Measurements from ENCODE around the gene CCL17.
"Not testable (repeated sequence)": the region's sequence is repeated elsewhere in the genome, so short reads cannot be mapped to it uniquely, and the experiment has no call there.

The CCL17 gene

GRCh38 chr16:57366544-57367040, 38.0 kb upstream of the CCL17 start:
- H3K4me1 ChIP-seq (ENCODE audit: control insufficient read depth in 1 of 2, insufficient read depth in 2 of 2, low read length in 2 of 2) = no peaks in the 10 kb centered on the region
- H3K4me3 ChIP-seq (ENCODE audit: low read depth in 1 of 2, low read length in 2 of 2) = no peak overlapping the region
- H3K9me3 ChIP-seq (ENCODE audit: control insufficient read depth in 1 of 2, low read length in 2 of 2) = no peaks in the 10 kb centered on the region
- H3K9ac ChIP-seq (ENCODE audit: low read depth in 1 of 2, low read length in 2 of 2) = no peak overlapping the region
- no peaks in the 10 kb centered on the region for H3K36me3 ChIP-seq (ENCODE audit: control insufficient read depth in 1 of 2, insufficient read depth in 2 of 2, low read length in 2 of 2)
- H3K27me3 ChIP-seq (ENCODE audit: control insufficient read depth in 1 of 2, insufficient read depth in 2 of 2, low read length in 2 of 2) = no peaks in the 10 kb centered on the region
- no peak overlapping the region for H3K27ac ChIP-seq (ENCODE audit: low read depth, low read length)

DNA sequence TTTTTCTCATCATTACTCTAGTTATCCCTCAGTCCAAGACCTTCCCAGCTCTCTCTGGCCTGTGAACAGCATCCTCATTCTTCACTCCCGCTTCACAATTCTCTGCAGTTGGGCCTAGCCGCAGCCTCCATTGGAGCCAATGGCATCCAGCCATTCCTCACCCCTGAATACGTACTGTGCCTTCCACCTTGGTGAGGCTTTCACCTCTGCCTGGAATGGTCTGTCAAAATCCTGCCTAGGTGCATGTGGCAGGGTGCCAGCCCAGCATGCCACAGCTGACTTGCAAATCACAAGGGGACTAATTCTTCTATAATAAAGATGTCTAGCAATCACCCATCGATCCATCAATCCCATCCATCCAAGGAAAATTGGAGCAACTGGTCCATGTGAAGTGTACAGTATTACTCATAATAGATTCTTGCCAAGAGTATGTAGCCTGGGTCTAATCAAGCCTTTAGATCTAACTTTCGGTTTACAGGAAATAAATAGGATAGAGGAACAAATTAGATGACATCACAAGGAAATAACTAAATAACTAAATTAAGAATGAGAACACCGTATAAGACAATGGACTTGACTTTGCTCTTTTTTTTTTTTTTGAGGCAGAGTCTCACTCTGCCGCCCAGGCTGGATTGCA, 37.3 kb upstream of the CCL17 start:
- H3K4me3 ChIP-seq (ENCODE audit: low read depth in 1 of 2, low read length in 2 of 2) = no peak overlapping the region
- no peaks in the 10 kb centered on the region for H3K27me3 ChIP-seq (ENCODE audit: control insufficient read depth in 1 of 2, insufficient read depth in 2 of 2, low read length in 2 of 2)
- H3K9me3 ChIP-seq (ENCODE audit: control insufficient read depth in 1 of 2, low read length in 2 of 2) = no peaks in the 10 kb centered on the region
- H3K36me3 ChIP-seq (ENCODE audit: control insufficient read depth in 1 of 2, insufficient read depth in 2 of 2, low read length in 2 of 2) = no peaks in the 10 kb centered on the region
- no peak overlapping the region for H3K9ac ChIP-seq (ENCODE audit: low read depth in 1 of 2, low read length in 2 of 2)
- no peak overlapping the region for H3K27ac ChIP-seq (ENCODE audit: low read depth, low read length)
- H3K4me1 ChIP-seq (ENCODE audit: control insufficient read depth in 1 of 2, insufficient read depth in 2 of 2, low read length in 2 of 2) = peaks cover 4 to 5% of the 10 kb centered on the region in 2 donors

GRCh38 chr16:57371494-57372371, 32.8 kb upstream of the CCL17 start:
- no peak overlapping the region for H3K9ac ChIP-seq (ENCODE audit: low read depth in 1 of 2, low read length in 2 of 2)
- no peak overlapping the region for H3K27ac ChIP-seq (ENCODE audit: low read depth, low read length)
- no peaks in the 10 kb centered on the region for H3K9me3 ChIP-seq (ENCODE audit: control insufficient read depth in 1 of 2, low read length in 2 of 2)
- peaks cover 9 to 13% of the 10 kb centered on the region in 2 donors for H3K4me1 ChIP-seq (ENCODE audit: control insufficient read depth in 1 of 2, insufficient read depth in 2 of 2, low read length in 2 of 2)
- H3K27me3 ChIP-seq (ENCODE audit: control insufficient read depth in 1 of 2, insufficient read depth in 2 of 2, low read length in 2 of 2) = no peaks in the 10 kb centered on the region
- H3K4me3 ChIP-seq (ENCODE audit: low read depth in 1 of 2, low read length in 2 of 2) = peak overlapping the region; percentile 55 to 58
- no peaks in the 10 kb centered on the region for H3K36me3 ChIP-seq (ENCODE audit: control insufficient read depth in 1 of 2, insufficient read depth in 2 of 2, low read length in 2 of 2)

GRCh38 chr16:57372372-57373116, 32.0 kb upstream of the CCL17 start, which contains the start of gene CX3CL1:
CX3CL1 (plus strand) TSS chr16:57372490; CDS start chr16:57372569, 79 bp downstream.
- no peaks in the 10 kb centered on the region for H3K27me3 ChIP-seq (ENCODE audit: control insufficient read depth in 1 of 2, insufficient read depth in 2 of 2, low read length in 2 of 2)
- peaks cover 9 to 20% of the 10 kb centered on the region in 2 donors for H3K4me1 ChIP-seq (ENCODE audit: control insufficient read depth in 1 of 2, insufficient read depth in 2 of 2, low read length in 2 of 2)
- H3K9me3 ChIP-seq (ENCODE audit: control insufficient read depth in 1 of 2, low read length in 2 of 2) = no peaks in the 10 kb centered on the region
- no peaks in the 10 kb centered on the region for H3K36me3 ChIP-seq (ENCODE audit: control insufficient read depth in 1 of 2, insufficient read depth in 2 of 2, low read length in 2 of 2)
- peak within 1 kb of the TSS; percentile 36 to 39 for H3K9ac ChIP-seq (ENCODE audit: low read depth in 1 of 2, low read length in 2 of 2)
- H3K27ac ChIP-seq (ENCODE audit: low read depth, low read length) = peak within 1 kb of the TSS; percentile 82
- peak within 1 kb of the TSS; percentile 55 to 58 for H3K4me3 ChIP-seq (ENCODE audit: low read depth in 1 of 2, low read length in 2 of 2)

DNA sequence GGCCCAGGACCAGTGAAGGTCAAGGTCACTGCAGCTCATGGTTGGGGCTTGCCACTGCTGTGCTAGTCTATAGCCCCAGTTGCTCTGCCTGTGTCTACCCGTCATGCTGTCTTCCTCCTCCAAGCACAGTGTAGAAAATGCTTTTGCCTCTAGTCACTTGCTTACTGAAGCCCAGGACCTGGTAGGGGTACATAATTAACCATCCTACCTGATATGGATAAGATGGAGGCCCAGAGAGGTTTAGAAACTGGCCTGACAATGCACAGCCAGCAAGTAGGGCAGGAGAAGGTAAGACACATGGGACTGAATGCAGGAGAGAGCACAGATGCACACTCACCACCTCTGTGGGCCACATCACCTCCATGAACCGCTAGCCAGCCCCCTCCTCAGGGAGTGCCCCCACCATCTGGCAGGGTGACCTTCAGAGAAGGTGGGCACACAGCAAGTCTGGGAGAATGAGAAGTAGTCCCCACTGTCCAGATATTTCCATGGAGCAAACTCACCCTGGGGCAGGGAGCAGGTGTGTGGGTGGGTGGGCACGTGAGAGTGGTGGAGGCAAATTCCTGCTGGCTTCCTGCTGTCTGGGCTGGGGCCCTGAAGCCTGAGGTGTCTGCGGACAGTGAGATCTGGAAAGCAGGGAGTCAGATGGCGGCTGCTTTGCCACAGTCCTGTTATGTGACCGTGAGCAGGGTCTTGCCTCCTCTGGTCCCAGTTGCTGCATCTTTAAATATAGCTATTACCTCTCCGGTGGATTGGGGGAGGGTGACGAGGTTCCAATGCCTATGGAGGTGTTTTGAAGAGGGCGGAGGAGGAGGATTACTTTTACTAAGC, 31.2 kb upstream of the CCL17 start:
- peaks cover 14 to 23% of the 10 kb centered on the region in 2 donors for H3K4me1 ChIP-seq (ENCODE audit: control insufficient read depth in 1 of 2, insufficient read depth in 2 of 2, low read length in 2 of 2)
- no peaks in the 10 kb centered on the region for H3K36me3 ChIP-seq (ENCODE audit: control insufficient read depth in 1 of 2, insufficient read depth in 2 of 2, low read length in 2 of 2)
- H3K9ac ChIP-seq (ENCODE audit: low read depth in 1 of 2, low read length in 2 of 2) = peak overlapping the region; percentile 36 to 39
- peak overlapping the region; percentile 55 to 58 for H3K4me3 ChIP-seq (ENCODE audit: low read depth in 1 of 2, low read length in 2 of 2)
- no peaks in the 10 kb centered on the region for H3K27me3 ChIP-seq (ENCODE audit: control insufficient read depth in 1 of 2, insufficient read depth in 2 of 2, low read length in 2 of 2)
- peak overlapping the region; percentile 48 for H3K27ac ChIP-seq (ENCODE audit: low read depth, low read length)
- H3K9me3 ChIP-seq (ENCODE audit: control insufficient read depth in 1 of 2, low read length in 2 of 2) = no peaks in the 10 kb centered on the region

DNA sequence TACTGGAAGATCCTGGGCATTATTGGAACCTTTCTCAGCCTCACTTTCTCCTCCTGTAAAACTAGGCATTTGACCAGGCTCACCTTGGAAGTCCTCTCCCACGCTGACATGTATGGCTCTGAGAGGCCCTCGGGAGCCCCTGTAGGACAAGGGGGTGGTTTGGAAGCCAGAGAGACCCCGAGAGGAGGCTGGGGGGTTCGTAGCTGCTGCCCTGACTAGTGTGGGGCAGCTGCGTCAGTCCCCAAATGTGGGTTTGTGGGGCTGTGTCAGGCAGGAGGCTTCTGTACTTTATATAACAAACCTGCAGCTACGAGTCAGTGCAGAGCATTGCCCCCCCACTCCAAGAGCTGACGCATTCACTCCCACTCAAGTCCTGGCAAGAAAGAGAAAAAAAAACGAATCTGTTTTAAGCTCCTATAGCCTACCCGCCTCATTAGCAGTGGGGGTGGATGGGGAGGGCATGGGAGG, 30.5 kb upstream of the CCL17 start:
- H3K27me3 ChIP-seq (ENCODE audit: control insufficient read depth in 1 of 2, insufficient read depth in 2 of 2, low read length in 2 of 2) = no peaks in the 10 kb centered on the region
- no peak overlapping the region for H3K27ac ChIP-seq (ENCODE audit: low read depth, low read length)
- no peaks in the 10 kb centered on the region for H3K9me3 ChIP-seq (ENCODE audit: control insufficient read depth in 1 of 2, low read length in 2 of 2)
- peaks cover 14 to 23% of the 10 kb centered on the region in 2 donors for H3K4me1 ChIP-seq (ENCODE audit: control insufficient read depth in 1 of 2, insufficient read depth in 2 of 2, low read length in 2 of 2)
- H3K36me3 ChIP-seq (ENCODE audit: control insufficient read depth in 1 of 2, insufficient read depth in 2 of 2, low read length in 2 of 2) = no peaks in the 10 kb centered on the region
- H3K4me3 ChIP-seq (ENCODE audit: low read depth in 1 of 2, low read length in 2 of 2) = peak overlapping the region; percentile 30 to 55
- H3K9ac ChIP-seq (ENCODE audit: low read depth in 1 of 2, low read length in 2 of 2) = no peak overlapping the region

DNA sequence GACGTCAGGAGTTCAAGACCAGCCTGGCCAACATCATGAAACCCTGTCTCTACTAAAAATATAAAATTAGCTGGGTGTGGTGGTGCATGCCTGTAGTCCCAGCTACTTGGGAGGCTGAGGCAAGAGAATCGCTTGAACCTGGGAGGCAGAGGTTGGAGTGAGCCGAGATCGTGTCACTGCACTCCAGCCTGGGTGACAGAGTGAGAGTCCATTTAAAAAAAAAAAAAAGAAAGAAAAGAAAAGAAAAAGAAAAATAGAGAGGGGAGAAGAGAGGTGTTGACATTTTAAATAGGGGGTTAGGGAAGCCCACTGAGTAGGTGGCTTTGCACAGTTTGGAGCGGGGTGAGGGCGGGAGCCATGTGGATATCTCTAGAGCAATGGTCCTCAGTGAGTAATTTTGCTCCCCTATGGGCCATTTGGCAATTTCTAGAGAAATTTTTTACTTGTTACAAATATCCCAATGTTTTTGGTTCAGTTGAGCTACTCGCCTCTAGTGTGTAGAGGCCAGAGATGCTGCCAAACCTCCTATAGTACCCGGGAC, 29.6 kb upstream of the CCL17 start:
- not testable (repeated sequence) for H3K9me3 ChIP-seq (ENCODE audit: control insufficient read depth in 1 of 2, low read length in 2 of 2); H3K27ac ChIP-seq (ENCODE audit: low read depth, low read length); H3K36me3 ChIP-seq (ENCODE audit: control insufficient read depth in 1 of 2, insufficient read depth in 2 of 2, low read length in 2 of 2); H3K27me3 ChIP-seq (ENCODE audit: control insufficient read depth in 1 of 2, insufficient read depth in 2 of 2, low read length in 2 of 2); H3K9ac ChIP-seq (ENCODE audit: low read depth in 1 of 2, low read length in 2 of 2); H3K4me3 ChIP-seq (ENCODE audit: low read depth in 1 of 2, low read length in 2 of 2)
- H3K4me1 ChIP-seq (ENCODE audit: control insufficient read depth in 1 of 2, insufficient read depth in 2 of 2, low read length in 2 of 2) = peaks cover 14 to 23% of the 10 kb centered on the region in 2 donors

- Histone ChIP-seq H3K4me3 (ENCODE audit: low read depth in 1 of 2, low read length in 2 of 2) (no peak overlapping the region), H3K27me3 (ENCODE audit: control insufficient read depth in 1 of 2, insufficient read depth in 2 of 2, low read length in 2 of 2) (no peaks in the 10 kb centered on the region), H3K27ac (ENCODE audit: low read depth, low read length) (no peak overlapping the region), H3K9ac (ENCODE audit: low read depth in 1 of 2, low read length in 2 of 2) (no peak overlapping the region), H3K9me3 (ENCODE audit: control insufficient read depth in 1 of 2, low read length in 2 of 2) (no peaks in the 10 kb centered on the region), H3K36me3 (ENCODE audit: control insufficient read depth in 1 of 2, insufficient read depth in 2 of 2, low read length in 2 of 2) (no peaks in the 10 kb centered on the region), H3K4me1 (ENCODE audit: control insufficient read depth in 1 of 2, insufficient read depth in 2 of 2, low read length in 2 of 2) (peaks cover 14 to 23% of the 10 kb centered on the region in 2 donors)
Measured at GRCh38 chr16:57376313-57376818, 28.2 kb upstream of the CCL17 start.

All from duodenal mucosa (tissue), 2 donors.